ENCODE results near the gene LY9.

- TF ChIP-seq, protein P1, sequence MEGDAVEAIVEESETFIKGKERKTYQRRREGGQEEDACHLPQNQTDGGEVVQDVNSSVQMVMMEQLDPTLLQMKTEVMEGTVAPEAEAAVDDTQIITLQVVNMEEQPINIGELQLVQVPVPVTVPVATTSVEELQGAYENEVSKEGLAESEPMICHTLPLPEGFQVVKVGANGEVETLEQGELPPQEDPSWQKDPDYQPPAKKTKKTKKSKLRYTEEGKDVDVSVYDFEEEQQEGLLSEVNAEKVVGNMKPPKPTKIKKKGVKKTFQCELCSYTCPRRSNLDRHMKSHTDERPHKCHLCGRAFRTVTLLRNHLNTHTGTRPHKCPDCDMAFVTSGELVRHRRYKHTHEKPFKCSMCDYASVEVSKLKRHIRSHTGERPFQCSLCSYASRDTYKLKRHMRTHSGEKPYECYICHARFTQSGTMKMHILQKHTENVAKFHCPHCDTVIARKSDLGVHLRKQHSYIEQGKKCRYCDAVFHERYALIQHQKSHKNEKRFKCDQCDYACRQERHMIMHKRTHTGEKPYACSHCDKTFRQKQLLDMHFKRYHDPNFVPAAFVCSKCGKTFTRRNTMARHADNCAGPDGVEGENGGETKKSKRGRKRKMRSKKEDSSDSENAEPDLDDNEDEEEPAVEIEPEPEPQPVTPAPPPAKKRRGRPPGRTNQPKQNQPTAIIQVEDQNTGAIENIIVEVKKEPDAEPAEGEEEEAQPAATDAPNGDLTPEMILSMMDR (IDR thresholded peaks at IDR 0.05): no peak
- TF ChIP-seq POLR2A (IDR thresholded peaks at IDR 0.05): no peak
These were observed 39.1 kb upstream of the LY9 start for GRCh38 chr1:160756849-160757201.
